Neutrophil (primary cell): Measurements from ENCODE around the gene MYO1C.
"Not testable (repeated sequence)": the region's sequence is repeated elsewhere in the genome, so short reads cannot be mapped to it uniquely, and the experiment has no call there.

Experiments
- H3K27ac ChIP-seq: fragments of 200-600 bp; sonication (generic); 2 replicates; pipeline ENCODE4 v1.5.1; 2016; ENCODE audit warnings: mild to moderate bottlenecking, moderate library complexity
- H3K27me3 ChIP-seq: fragments of 200-600 bp; sonication (generic); 2 replicates; pipeline ENCODE4 v1.6.0; 2016; ENCODE audit warnings: mild to moderate bottlenecking
- H3K36me3 ChIP-seq: fragments of 200-600 bp; sonication (generic); 2 replicates; pipeline ENCODE4 v1.5.1; 2017
- H3K4me1 ChIP-seq, 2 experiments: fragments of 200-600 bp in 1 of 2; sonication (generic) in 1 of 2; 1 replicate in 1 of 2; 2 replicates in 1 of 2; pipeline versions ENCODE4 v1.5.1 to v1.6.1; 2013 to 2016; ENCODE audit warnings: low read depth in 1 of 2, low read length in 1 of 2, mild to moderate bottlenecking in 1 of 2, moderate library complexity in 1 of 2; ENCODE audit not compliant: control insufficient read depth in 1 of 2, insufficient read depth in 1 of 2
- H3K4me3 ChIP-seq, 2 experiments: fragments of 200-600 bp in 1 of 2; sonication (generic) in 1 of 2; 1 replicate in 1 of 2; 2 replicates in 1 of 2; pipeline ENCODE4 v1.5.1; 2013 to 2016; ENCODE audit warnings: low read depth in 1 of 2, low read length in 1 of 2, mild to moderate bottlenecking in 1 of 2, moderate library complexity in 1 of 2
- H3K9me3 ChIP-seq: fragments of 200-600 bp; sonication (generic); 2 replicates; pipeline ENCODE4 v1.5.1; 2016
- TF ChIP-seq, protein P1 (sequence below): fragments of 200-600 bp; sonication (generic); IDR thresholded peaks from 2 replicates; pipeline ENCODE4 v1.5.1; 2016; ENCODE audit warnings: antibody characterized with exemption

MYO1C gene

GRCh38 chr17:1461198-1461944 is 31.1 kb downstream of the MYO1C start:
- H3K4me1 ChIP-seq = peaks cover 54 to 58% of the 10 kb centered on the region in 2 experiments

DNA sequence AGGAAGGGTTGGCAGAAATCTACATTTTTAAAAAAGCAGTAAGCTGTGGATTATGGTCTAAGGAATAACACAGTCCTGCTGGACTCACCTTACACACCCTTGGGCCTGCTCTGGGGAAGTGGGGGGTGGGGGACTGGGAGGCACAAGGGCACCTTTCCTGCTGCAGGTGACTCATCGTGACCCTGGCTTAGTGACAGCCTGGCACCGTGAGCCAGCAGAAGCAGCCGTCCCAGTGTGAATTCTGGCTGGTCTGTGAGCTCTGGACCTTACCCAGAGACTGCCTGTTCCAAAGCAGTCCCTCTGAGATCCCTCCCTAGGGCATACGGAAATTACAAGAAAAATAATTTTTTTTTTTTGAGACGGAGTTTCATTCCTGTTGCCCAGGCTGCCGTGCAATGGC is 32.3 kb downstream of the MYO1C start:
- Histone ChIP-seq H3K4me1 (peaks cover 55 to 60% of the 10 kb centered on the region in 2 experiments), H3K9me3 (no peaks in the 10 kb centered on the region), H3K27ac (peak overlapping the region; percentile 83), H3K27me3 (peaks cover 41% of the 10 kb centered on the region), H3K4me3 (no peak overlapping the region), H3K36me3 (no peaks in the 10 kb centered on the region)
- TF ChIP-seq, protein P1, sequence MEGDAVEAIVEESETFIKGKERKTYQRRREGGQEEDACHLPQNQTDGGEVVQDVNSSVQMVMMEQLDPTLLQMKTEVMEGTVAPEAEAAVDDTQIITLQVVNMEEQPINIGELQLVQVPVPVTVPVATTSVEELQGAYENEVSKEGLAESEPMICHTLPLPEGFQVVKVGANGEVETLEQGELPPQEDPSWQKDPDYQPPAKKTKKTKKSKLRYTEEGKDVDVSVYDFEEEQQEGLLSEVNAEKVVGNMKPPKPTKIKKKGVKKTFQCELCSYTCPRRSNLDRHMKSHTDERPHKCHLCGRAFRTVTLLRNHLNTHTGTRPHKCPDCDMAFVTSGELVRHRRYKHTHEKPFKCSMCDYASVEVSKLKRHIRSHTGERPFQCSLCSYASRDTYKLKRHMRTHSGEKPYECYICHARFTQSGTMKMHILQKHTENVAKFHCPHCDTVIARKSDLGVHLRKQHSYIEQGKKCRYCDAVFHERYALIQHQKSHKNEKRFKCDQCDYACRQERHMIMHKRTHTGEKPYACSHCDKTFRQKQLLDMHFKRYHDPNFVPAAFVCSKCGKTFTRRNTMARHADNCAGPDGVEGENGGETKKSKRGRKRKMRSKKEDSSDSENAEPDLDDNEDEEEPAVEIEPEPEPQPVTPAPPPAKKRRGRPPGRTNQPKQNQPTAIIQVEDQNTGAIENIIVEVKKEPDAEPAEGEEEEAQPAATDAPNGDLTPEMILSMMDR = no peak

More at GRCh38 chr17:1461198-1461944, 31.1 kb downstream of the MYO1C start:
- Histone ChIP-seq H3K36me3 (no peaks in the 10 kb centered on the region), H3K4me3 (peak overlapping the region in 1 of 2 experiments; percentile 17), H3K9me3 (no peaks in the 10 kb centered on the region), H3K27me3 (peaks cover 52% of the 10 kb centered on the region), H3K27ac (peak overlapping the region; percentile 83)
- TF ChIP-seq, protein P1 = no peak

GRCh38 chr17:1455797-1456599 is 36.5 kb downstream of the MYO1C start, which contains the start of gene CRK:
Gene CRK (minus strand): TSS chr17:1456232. CDS start chr17:1456117, 115 bp downstream.
- Histone ChIP-seq H3K27me3 (peaks cover 29% of the 10 kb centered on the region), H3K4me3 (peak within 1 kb of the TSS; percentile 83 to 97), H3K36me3 (peaks cover 15% of the 10 kb centered on the region), H3K9me3 (no peaks in the 10 kb centered on the region), H3K4me1 (peaks cover 46 to 54% of the 10 kb centered on the region in 2 experiments), H3K27ac (peak within 1 kb of the TSS; percentile 99)
- TF ChIP-seq, protein P1 = peak; percentile 56

DNA sequence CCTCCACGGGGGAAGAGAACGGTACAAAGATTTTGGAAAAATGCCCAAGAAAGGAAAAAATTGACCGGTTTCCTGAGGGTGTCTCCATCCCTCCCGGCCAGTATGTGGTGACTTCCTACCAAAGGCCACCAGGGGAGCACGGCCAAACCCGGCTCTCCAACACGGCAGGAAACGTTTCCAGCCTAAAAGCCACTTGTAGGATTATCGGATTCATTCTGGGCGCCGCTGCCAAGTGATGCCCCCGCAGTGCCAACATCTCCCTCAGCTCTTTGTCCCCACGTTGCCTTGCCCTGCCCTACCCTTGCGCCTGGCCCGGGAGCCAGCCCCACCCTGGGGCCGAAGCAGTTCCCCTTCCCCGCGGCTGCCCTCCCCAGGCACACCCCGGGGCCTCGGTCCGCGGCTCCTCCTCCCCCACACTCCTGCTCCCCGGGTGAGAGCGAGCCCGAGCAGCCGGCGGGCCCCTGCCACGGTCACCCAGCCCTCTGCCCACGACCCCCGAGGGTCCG is 37.1 kb downstream of the MYO1C start:
- Histone ChIP-seq H3K4me3 (peak overlapping the region; percentile 83 to 97), H3K9me3 (no peaks in the 10 kb centered on the region), H3K4me1 (peaks cover 40 to 48% of the 10 kb centered on the region in 2 experiments), H3K36me3 (peaks cover 19% of the 10 kb centered on the region), H3K27me3 (peaks cover 25% of the 10 kb centered on the region), H3K27ac (peak overlapping the region; percentile 99)
- TF ChIP-seq, protein P1 = peak; percentile 70

DNA sequence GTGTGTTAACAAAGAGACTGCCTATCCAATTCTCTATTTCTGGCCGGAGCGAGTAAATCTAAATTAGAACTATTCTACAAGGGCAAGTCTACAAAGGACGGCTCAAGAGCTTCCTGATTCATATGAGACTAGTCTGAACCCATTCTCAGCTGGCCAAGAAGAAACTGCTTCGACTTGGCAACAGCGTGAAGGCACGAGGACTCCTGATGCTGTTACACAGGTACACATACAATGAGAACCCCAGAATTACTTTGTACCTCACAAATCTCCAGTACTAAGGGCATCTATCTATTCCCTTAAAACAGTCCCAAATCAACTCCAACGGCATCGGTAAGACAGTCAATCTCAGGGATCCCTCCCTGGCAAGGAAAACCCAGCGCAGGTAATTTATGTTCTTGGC is 37.9 kb downstream of the MYO1C start:
- Histone ChIP-seq H3K4me1 (peaks cover 36 to 45% of the 10 kb centered on the region in 2 experiments), H3K9me3 (no peaks in the 10 kb centered on the region), H3K4me3 (peak overlapping the region; percentile 83 to 97), H3K27me3 (peaks cover 17% of the 10 kb centered on the region), H3K27ac (peak overlapping the region; percentile 99), H3K36me3 (peaks cover 19% of the 10 kb centered on the region)
- TF ChIP-seq, protein P1 = no peak

DNA sequence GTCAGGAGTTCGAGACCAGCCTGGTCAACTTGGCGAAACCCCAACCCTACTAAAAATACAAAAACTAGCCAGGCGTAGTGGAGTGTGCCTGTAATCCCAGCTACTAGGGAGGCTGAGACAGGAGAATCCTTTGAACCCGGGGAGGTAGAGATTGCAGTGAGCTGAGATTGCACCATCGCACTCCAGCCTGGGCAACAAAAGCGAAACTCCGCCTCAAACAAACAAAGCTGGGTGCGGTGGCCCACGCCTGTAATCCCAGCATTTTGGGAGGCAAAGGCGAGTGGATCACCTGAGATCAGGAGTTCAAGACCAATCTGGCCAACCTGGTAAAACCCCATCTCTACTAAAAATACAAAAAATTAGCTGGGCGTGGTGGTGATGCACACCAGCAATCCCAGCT is 38.8 kb downstream of the MYO1C start:
- H3K4me1 ChIP-seq = peaks cover 41 to 51% of the 10 kb centered on the region in 2 experiments
- peaks cover 12% of the 10 kb centered on the region for H3K27me3 ChIP-seq
- peak overlapping the region in 1 of 2 experiments; percentile 97 for H3K4me3 ChIP-seq
- not testable (repeated sequence) for H3K9me3 ChIP-seq
- peaks cover 19% of the 10 kb centered on the region for H3K36me3 ChIP-seq
- H3K27ac ChIP-seq = peak overlapping the region; percentile 99
